HG02678 (cell line): ENCODE results near the gene RPL29.
"Not testable (repeated sequence)": the region's sequence is repeated elsewhere in the genome, so short reads cannot be mapped to it uniquely, and the experiment has no call there.

Experiments used
- ATAC-seq: cut with Tn5 transposase; IDR thresholded peaks from one replicate; pipeline ENCODE4 v1.9.1; 2021; ENCODE audit warnings: mild to moderate bottlenecking, moderate library complexity; ENCODE audit not compliant: unreplicated experiment

Gene RPL29

DNA sequence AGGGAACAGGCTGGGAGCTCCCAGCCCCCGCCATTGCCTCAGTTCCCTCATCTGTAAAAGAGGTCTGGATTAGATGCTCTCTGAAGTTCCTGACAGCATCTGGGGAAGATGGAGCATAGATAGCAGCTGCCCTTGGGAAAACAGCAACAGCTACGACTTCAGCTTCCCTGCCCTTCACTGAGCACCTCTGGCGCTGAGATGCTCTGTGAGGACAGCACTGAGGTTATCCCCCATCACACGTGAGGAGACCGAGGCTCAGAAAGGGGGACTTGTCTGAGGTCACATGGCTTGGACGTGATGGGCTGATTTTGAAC, 11.1 kb upstream of the RPL29 start:
- ATAC-seq = no peak

DNA sequence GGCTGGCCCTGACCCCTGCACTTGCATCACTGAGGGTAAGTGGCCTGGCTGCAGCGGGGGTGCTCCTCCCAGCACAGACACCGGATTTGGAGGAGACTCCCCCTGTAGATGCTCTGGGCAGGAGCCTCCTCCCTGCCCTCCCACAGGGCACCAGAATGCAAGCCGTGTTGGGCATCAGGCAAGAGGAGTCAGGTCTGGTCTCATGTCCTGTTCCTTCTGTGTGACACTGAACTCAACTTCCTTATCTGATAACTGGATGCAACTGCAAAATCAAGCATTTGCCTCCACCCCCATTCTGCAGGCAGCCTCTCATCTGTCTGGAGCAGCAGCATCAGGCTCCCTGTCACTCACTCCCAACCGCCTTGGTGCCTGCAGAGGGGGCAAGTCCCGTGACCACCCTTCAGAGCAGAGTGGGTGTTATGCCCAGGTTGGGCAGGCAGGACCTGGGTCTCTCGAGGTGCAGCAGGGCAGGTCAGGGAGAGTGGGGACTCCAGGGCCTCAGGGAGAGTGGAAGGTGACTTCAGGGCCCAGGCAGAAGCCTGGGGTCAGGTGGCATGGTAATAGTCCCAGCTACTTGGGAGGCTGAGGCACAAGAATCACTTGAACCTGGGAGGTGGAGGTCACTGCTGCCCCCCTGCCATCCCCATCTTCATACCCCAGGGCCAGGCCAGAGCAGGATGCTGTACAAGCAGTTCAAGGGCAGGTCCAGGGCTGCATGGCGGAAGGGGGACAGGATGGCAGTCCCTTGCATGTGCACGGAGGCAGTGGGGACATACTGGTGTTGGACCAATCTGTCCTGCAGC, 10.5 kb upstream of the RPL29 start:
- no peak for ATAC-seq

DNA sequence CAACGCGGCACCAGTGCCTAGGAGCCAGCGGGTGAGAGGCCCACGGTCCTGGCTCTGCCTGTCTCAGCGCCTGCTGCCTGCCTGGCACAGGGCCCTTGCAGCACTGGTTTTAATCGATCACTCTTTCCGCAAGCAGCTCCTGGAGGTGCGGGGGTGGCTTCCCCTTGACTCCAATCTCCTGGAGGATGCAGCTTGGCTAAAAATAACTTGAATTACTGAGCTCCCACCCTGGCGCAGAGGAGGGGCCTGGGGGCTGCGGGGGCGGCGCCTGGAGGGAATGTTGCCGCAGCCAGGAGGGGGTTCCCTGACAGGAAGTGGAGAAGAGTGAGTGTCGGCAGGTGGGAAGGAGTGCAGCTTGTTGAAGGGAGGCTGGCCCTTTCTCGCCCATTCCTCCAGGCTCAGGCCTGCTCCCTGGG, 9.9 kb upstream of the RPL29 start:
- ATAC-seq = no peak

DNA sequence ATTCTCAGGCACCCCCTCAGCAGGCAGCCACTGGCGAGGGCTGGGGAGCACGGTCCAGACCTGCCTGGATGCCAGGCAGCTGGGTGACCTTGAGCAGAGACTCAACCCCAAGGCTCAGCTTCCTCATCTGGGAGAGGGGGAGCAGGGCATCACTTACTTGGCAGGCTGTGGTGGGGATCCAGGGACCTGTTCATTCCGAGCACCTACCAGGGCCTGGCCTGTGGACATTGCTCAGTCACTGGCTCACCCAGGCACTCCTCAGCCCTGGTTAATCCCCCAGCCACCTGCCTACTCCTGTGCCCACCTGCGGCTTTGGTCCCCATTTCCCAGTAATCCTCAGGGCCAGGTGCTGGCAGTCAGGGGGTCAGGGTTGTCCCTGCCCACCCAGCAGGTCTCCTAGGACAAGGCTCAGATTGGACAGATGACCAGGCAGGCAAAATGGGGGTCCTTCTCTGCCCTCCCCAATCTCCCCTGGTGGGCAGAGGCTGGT, 9.3 kb upstream of the RPL29 start:
- ATAC-seq = no peak

DNA sequence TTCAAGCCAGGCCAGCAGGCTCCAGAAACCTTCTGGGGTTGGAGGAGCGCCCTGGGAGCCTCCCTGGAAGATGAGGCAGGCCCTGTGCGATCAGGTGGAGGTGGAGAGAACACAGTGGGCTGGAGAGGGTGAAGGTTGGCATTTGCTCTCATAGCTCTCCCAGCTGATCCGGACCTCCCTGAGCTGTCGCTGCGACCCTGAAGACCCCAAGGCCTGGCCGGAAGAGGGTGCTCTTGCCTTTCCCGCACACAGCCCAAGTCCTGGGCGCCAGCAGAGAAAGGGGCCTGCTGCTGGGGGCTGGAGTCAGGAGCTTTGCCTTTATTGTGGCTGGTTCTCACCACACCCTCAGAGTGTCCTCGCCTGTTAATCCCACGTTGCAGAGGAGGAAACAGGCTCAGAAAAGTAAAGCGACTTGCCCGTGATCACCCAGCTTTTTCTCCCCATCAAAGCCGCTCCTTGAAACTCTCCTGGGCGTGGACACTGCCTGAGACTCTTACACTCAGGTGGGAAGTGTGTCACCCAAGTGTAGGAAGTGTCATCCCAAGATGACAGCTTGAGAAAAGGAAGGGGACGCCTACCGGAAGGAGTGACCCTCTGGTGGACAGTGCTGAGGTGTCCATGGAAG, 8.6 kb upstream of the RPL29 start:
- ATAC-seq = no peak

DNA sequence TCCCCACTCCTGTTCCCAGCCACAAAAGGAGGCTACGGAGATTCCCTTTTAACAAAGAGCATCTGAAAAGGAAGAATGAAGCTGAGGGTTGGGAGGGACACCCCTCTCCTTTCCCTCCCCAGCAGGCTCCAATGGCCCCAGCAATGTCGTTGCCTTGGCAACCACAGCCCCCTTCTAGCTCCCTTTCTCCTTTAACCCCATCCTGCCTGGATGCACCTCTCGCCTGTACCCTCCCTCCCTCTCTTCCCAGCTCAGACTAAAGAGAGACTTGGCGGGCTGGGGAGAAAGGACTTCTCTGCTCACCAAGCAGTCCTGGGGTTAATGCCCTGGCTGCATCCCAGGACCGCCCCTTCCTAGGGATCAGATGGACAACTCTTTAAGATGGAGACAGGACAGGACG, 7.1 kb upstream of the RPL29 start:
- ATAC-seq = no peak

DNA sequence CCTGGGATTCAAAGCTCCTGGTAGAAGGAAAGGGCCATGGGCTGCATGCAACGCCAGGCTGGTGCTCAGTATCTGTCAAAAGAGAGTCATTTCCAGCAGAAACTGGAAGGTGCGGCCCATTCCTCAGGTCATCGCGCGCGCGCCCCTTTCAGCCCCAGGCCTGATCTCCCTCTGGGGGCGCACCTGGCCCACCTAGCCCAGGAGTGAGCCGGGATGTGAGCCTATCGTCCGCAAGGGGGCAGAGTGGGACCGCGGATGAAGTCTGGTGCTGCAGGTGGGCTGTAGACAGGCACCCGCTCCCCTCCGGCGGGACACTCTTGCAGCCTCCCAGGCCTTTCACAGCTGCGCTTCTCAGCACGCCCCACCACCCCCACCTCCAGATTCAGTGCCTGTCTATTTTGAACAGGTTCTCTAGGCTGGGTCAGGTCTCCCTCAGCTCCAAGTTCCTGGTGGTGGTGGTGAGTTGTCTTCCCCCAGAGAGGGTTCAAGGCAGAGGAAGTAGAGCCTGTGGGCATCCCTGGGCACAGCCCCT, 5.8 kb upstream of the RPL29 start:
- ATAC-seq = peak; percentile 82

DNA sequence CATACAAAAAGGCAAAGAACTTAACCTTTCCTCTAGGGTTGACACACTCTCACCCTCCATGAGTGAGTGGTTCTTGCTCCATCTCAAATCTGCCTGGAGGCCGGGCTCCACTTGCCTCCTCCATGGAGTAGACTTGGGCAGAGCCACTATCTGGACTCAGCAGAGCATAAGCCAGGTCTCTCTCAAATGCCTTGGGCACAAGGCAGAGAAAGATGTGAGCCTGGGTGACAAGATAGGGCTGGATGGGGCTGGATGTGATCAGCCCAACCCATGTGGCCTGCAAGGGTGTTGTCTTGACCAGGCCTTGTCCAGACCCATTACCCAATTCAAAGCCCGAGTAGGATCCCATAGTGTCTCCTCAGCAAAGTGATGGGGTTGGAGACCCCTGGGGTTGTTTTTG, 4.2 kb upstream of the RPL29 start:
- ATAC-seq = no peak

DNA sequence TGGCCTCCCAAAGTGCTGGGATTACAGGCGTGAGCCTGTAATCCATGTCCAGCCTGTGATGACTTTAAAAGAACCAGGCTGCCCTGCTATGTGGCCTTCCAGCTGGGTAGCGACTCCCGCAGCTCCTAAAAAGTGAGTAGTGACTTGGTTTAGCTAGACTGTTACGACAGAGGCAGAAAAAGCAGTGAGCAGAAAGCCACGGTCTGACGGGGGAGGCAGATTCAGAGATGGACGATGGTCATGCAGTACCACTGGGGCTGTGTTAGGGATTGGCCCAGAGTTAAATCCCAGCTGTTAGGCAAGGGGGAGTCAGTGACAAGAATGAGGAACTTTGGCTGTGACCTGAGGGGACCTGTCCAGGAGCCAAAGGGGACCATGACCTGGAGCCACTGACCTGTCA, 3.1 kb upstream of the RPL29 start:
- ATAC-seq = no peak

DNA sequence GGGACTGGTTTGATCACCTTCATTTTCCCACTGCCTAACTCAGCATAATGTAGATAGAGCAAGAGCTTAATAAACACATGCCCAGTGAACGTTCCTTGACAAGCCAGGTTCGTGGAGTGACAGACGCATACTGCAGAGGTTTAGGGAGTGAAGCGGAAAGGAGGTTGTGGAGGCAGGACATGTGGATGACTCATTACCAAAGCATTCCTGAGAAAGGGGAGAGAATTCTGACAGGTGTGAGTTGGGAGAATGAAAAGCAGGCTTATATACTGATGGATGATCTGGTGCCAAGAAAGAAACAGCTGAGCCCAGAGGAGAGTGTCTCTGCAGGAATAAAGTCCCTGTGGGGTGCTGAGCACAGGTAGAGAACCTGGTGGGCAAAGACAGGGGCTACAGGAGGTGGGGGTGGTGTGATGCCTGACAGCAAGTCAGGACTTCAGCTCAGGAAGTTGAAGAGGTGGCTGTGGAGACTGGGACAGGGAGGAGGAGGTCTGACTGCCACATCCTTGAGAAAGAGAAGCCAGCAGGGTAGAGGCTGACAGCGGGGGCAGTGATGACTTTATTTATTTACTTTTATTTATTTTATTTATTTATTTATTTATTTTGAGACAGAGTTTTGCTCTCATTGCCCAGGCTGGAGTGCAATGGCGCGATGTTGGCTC, 2.4 kb upstream of the RPL29 start:
- no peak for ATAC-seq

DNA sequence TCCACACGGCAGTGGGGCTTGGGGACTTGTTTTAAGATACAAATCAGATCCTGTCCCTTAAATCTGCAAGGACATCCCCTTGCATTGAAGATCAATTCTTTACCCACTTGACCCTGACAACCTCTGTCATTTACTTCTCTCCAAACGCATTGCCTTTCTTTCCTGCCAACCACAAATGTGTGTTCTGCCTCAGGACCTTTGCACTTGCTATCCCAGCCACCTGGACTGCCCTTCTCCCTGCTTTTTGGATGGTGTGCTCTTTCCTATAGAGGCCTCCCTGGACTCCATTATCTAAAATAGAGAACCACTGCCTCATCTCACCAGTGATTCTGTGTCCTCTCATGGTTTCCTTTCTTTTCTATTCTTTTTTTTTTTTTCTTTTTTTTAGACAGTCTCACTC, 1.5 kb upstream of the RPL29 start:
- no peak for ATAC-seq

DNA sequence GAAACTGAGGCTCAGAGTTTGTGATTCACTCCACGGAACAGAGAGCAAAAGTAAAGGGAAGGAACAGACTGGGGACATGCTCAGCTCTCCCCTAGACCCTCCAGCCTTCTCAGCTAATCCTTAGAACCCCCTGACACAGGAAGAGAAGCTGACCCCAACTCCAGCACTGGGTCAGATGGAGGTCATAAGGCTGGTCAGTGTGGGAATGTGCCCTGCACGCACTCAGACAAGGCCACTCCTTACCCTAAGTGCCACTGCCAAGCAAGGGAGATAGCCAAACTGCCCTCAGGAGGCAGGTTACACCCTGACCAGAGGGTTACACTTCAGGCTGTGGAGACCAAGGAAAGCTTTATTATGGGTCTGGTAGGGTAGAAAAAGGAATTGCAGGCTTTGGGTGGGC, 1.2 kb downstream of the RPL29 start:
- no peak for ATAC-seq

DNA sequence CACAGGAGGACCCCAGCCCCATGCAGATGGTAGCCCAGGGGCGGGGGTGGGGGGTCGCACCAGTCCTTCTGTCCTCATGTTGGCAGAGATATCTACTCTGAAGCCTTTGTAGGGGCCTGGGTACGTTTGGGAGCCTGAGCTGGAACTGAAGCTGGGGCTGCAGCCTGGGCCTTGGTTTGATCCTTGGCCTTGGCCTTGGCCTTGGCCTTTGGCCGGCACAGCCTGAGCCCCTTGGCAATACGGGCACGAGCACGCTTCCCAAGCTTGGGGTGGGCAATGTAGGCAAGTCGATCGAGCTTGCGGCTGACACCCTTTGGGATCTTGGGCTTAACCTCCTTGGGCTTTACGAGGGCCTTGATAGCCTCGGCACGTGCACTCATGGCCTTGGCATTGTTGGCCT, 2.0 kb downstream of the RPL29 start:
- ATAC-seq = not testable (repeated sequence)

DNA sequence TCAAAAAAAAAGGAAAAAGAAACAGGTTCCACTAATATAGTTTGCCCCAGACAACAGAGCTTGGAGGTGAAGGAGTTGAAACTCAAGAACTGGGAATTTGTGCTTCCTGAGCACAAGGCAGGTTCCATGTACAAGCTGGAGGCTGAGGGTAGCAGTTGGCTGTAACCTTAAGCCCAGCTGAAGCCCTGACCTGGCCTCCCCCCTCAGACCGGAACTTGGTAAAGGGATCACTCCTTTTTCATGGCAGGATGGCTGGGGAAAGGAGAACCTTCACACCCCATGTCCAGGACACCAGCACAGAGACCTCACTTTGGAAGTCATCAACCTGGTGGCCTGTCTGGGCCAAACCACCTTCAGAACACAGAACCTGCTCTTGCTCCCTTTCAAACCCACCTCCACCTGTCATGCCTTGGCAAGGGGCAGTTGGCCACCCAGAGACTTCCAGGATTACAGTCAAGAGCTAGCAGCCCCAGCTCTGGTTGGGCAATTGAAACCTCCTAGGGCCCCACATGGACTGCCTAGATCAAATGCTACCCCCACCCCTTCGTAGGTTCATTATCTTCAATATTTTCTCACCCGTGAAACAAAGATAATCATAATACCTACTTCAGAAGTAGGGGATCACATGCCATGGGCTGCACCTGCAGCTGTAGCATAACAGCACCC, 3.5 kb downstream of the RPL29 start:
- no peak for ATAC-seq

DNA sequence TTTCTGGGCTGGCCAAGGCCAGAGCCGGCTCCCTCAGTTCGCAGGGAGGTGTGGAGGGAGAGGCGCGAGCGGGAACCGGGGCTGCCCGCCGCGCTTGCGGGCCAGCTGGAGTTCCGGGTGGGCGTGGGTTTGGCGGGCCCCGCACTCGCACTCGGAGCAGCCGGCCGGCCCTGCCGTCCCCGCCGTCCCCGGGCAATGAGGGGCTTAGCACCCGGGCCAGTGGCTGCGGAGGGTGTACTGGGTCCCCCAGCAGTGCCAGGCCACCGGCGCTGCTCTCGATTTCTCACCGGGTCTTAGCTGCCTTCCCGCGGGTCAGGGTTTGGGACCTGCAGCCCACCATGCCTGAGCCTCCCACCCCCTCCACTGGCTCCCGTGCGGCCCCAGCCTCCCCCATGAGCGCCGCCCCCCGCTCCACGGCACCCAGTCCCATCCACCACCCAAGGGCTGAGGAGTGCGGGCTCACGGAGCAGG, 5.2 kb downstream of the RPL29 start:
- ATAC-seq = not testable (repeated sequence)

DNA sequence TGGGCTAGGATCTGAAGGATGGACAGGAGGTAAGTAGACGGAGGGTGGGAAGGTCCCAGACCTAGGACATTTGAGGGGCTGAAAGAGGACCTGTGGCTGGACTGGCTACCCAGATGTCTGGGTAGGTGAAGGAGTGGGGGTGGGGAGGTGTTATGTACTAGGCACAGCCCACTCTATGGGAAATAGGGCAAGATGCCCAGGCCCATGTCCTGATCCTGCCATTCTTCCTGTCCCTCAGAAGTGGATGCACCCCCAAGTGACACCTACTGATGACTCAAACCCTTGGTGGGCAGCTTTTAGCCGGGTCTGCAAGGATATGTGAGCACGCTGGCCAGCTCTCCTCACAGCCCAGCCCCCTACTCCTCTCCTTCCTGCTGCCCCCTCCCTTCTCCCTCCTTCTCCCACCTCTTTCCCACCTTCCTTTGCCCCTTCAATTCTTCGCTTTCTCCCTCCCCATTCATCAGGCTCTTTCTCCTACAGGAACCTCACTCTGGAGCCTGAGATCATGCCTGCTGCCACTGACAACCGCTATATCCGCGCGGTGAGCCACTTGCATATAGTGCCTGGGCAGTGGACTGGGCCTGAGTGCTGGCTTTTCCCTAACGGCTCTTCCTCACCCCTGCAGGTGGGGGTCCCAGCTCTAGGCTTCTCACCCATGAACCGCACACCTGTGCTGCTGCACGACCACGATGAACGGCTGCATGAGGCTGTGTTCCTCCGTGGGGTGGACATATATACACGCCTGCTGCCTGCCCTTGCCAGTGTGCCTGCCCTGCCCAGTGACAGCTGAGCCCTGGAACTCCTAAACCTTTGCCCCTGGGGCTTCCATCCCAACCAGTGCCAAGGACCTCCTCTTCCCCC, 7.2 kb downstream of the RPL29 start:
- ATAC-seq = no peak

DNA sequence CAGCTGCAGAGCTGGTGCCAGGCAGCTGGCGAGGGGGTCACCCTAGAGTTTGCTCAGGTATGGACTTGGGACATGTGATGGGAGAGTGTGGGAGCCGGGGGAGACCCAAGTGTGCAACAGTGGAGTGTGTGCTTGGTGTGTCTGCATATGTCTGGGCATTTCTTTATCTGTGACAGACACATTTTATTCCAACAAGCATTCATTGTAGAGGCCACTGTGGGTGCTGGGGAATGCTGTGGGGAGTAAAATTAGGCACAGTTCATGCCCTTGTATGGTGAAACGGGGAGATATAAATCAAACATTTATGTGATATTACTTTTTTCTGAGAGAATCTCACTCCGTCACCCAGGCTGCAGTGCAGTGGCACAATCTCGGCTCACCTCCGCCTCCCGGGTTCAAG, 8.1 kb downstream of the RPL29 start:
- no peak for ATAC-seq

DNA sequence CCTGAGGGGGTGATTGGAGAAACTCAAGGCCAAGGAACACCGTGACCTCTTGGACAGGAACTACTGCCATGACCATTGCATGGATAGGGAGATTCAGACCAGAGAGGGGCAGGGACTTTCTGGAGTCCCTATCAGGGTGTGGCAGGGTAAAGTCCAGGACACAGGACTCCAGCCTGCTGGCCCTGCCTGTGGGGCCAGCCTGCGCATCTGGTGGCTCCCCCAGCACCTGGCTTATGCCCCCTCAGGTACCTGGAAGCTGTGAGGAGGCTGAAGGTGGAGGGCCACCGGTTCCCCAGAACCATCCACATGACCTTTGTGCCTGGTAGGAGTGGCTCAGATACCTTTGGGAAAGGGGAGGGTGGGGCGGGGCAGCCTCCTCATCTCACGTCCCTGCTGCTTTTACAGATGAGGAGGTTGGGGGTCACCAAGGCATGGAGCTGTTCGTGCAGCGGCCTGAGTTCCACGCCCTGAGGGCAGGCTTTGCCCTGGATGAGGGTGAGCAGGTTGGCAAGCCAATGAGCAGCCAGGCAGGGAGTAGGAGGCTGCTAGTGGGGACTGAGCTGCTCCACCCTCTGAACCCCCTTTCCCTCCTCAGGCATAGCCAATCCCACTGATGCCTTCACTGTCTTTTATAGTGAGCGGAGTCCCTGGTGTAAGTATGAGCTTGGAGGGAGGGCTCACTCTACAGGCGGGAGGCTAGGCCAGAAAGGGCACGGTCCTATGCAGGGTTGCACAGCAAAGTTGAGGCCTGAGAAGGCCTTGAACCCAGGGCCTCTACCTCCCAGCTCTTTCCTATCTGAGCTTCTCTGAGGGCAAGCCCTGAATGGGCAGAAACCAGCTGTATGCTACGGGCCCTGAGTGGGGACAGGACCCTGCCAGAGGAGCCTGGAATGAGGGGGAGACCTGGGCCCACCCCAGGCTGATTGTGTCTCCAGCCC, 9.4 kb downstream of the RPL29 start:
- ATAC-seq = no peak

DNA sequence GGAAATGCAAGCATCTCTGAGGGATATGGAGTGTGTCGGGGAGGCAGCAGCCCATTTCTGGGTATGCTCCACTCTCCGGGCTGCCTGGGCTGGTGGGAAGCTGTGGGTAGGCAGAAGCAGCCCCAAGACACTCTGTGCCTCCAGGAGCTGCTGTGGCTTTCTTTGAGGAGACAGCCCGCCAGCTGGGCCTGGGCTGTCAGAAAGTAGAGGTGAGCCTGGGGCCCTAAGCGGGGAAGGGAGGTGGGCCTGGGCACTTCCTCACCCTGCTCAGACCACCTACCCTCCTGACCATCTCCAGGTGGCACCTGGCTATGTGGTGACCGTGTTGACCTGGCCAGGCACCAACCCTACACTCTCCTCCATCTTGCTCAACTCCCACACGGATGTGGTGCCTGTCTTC, 10.6 kb downstream of the RPL29 start:
- ATAC-seq = no peak
